HEK293T (cell line): ENCODE results near the gene NCF4.

Experiments
- BHLHE40 ChIP-seq: fragments of 450-650 bp; IDR thresholded peaks from 2 replicates; pipeline ENCODE4 v1.6.1; 2016; ENCODE audit warnings: mild to moderate bottlenecking, moderate library complexity, borderline replicate concordance
- ELF4 ChIP-seq: fragments of 450-650 bp; IDR thresholded peaks from 2 replicates; pipeline ENCODE4 v1.6.1; 2017; ENCODE audit warnings: antibody characterized with exemption
- FOXA1 ChIP-seq: fragments of 450-650 bp; IDR thresholded peaks from 2 replicates; pipeline ENCODE4 v1.6.1; 2016; ENCODE audit warnings: mild to moderate bottlenecking
- FOXM1 ChIP-seq: fragments of 450-650 bp; IDR thresholded peaks from 2 replicates; pipeline ENCODE4 v1.6.1; 2017; ENCODE audit warnings: mild to moderate bottlenecking, borderline replicate concordance
- L3MBTL2 ChIP-seq: fragments of 450-650 bp; conservative IDR thresholded peaks from 2 replicates; pipeline ENCODE4 v1.6.1; 2016; ENCODE audit warnings: mild to moderate bottlenecking
- NFRKB ChIP-seq: fragments of 450-650 bp; IDR thresholded peaks from 2 replicates; pipeline ENCODE4 v1.6.1; 2016; ENCODE audit warnings: mild to moderate bottlenecking, moderate library complexity
- SP1 ChIP-seq: fragments of 450-650 bp; IDR thresholded peaks from 2 replicates; pipeline ENCODE4 v1.6.1; 2017
- TF ChIP-seq, protein P1 (sequence below): fragments of 450-650 bp; IDR thresholded peaks from 2 replicates; pipeline ENCODE4 v1.6.1; 2016

DNA sequence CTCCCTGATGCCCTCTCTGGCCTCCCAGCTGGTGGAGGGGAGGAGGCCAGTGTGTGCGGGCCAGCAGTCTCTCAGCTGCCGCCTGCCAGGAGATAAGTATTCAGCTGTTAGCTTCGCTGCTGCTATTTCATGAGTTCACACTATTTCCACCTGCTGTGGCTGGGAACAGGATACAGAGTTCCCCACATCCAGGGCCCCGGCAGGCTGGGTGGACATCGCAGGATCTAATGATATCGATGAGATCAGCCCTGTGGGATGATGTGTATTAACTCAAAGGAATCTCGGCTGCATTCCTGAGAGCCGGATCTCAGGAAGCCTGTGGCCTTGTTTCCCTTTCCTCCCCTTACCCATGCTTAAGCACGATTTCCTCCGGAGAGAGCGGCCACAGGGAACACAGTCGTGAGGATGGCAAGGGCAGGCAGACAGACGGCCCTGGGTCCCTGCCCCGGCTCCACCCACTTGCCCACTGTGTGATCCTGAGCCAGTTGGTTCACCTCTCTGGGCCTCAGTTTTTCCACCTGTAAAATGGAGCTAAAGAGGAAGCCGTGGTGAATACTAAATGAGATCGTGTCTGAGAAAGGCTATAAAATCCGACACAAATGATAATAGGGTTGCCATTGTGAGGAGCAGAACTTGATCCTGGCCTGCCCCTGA lies 37.5 kb upstream of the NCF4 start:
- TF ChIP-seq BHLHE40 = no peak
- no peak for TF ChIP-seq SP1
- no peak for TF ChIP-seq FOXA1
- TF ChIP-seq, protein P1, sequence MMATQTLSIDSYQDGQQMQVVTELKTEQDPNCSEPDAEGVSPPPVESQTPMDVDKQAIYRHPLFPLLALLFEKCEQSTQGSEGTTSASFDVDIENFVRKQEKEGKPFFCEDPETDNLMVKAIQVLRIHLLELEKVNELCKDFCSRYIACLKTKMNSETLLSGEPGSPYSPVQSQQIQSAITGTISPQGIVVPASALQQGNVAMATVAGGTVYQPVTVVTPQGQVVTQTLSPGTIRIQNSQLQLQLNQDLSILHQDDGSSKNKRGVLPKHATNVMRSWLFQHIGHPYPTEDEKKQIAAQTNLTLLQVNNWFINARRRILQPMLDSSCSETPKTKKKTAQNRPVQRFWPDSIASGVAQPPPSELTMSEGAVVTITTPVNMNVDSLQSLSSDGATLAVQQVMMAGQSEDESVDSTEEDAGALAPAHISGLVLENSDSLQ = no peak
- no peak for TF ChIP-seq FOXM1
- no peak for TF ChIP-seq ELF4
- no peak for TF ChIP-seq L3MBTL2
- TF ChIP-seq NFRKB = no peak
